Immature natural killer cell (primary cell): ENCODE data around the gene PTPMT1. TPM values are rescaled to one million over a fixed set of nuclear protein-coding genes. Genes with fewer than 3 reads are reported as not detected.

Experiments
- DNase-seq, 3 donors: peaks; one replicate each; pipeline ENCODE4 v3.0.0; 2022; ENCODE audit warnings: mixed read lengths in 1 of 3
- H3K27ac Mint-ChIP-seq, 6 donors: one replicate each; pipeline ENCODE4 v1.8.0; 2020; ENCODE audit warnings: mixed read lengths in 6 of 6, mild to moderate bottlenecking in 5 of 6, inconsistent platforms in 4 of 6, moderate library complexity in 3 of 6
- H3K27me3 Mint-ChIP-seq, 3 donors: one replicate each; pipeline ENCODE4 v1.8.0; 2020 to 2021; ENCODE audit warnings: low read depth in 3 of 3, mild to moderate bottlenecking in 3 of 3, mixed read lengths in 3 of 3, moderate library complexity in 3 of 3, inconsistent platforms in 1 of 3
- H3K36me3 Mint-ChIP-seq, 3 donors: one replicate each; pipeline ENCODE4 v1.8.0; 2020; ENCODE audit warnings: mixed read lengths in 3 of 3, inconsistent platforms in 2 of 3, mild to moderate bottlenecking in 2 of 3
- H3K4me1 Mint-ChIP-seq, 2 donors: one replicate each; pipeline ENCODE4 v1.8.0; 2020; ENCODE audit warnings: inconsistent platforms in 2 of 2, mild to moderate bottlenecking in 2 of 2, mixed read lengths in 2 of 2, moderate library complexity in 1 of 2
- H3K4me3 Mint-ChIP-seq, 5 donors: one replicate each; pipeline ENCODE4 v1.8.0; 2020; ENCODE audit warnings: mild to moderate bottlenecking in 5 of 5, mixed read lengths in 5 of 5, inconsistent platforms in 3 of 5, moderate library complexity in 3 of 5
- H3K9me3 Mint-ChIP-seq, 6 donors: one replicate each; pipeline ENCODE4 v1.8.0; 2020; ENCODE audit warnings: mild to moderate bottlenecking in 6 of 6, mixed read lengths in 6 of 6, inconsistent platforms in 4 of 6, moderate library complexity in 3 of 6
- polyA plus RNA-seq, 3 donors: library from polyadenylated mRNA; unstranded; fragments of 300-500 nt; fragmentation: Illumina TruSeq; gene quantifications; one replicate each; pipeline ENCODE4 v1.2.3, GENCODE V29; 2021

PTPMT1 gene
- polyA plus RNA-seq, 3 donors from 2014 or later: 62.2 to 117 (median 80.2) TPM

DNA sequence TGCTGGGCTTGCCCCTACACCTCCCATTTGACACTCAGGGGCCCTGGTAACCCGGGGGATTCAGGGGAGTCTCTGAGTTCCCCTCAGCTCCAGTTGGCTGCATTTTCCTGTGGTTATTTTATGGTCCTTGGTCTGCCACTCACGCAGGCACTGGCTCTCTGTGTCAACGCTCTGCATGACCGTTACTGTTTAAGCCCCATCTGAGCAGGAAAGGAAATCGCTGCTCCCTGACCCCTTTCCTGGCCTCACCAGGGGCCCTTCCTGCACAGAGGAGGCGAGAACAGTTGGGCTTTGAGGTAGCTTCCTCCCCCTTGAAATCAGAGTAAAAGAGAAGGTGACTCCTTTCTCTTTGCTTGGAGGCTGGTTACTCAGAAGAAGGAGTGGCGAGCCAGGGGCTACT is 26.4 kb downstream of the PTPMT1 start:
- Mint-ChIP-seq H3K27me3 (peaks cover 10 to 14% (median 14%) of the 10 kb centered on the region in 3 donors), H3K27ac (no peak overlapping the region), H3K4me1 (peaks cover 0 to 7% of the 10 kb centered on the region in 2 donors), H3K36me3 (no peaks in the 10 kb centered on the region), H3K4me3 (no peak overlapping the region), H3K9me3 (no peaks in the 10 kb centered on the region)
- DNase-seq: no peak

DNA sequence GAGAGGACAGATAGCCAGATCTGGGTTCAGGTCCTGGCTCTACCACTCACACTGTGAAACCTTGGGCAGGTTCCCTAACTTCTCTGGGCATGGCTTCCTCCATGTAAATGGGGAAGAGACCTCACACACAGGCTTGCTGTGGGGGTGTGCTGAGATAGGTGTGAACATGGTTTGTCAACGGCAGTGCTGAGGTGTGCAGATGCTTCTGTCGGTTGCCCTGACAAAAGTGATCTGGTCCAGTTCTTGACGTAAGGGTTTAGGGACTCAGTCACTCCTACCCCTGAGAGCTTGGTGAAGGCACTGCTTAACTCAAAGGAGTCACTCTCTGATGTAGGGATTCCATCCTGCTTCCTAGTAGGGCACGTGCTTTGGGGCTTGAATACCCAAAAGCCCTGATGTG is 26.9 kb downstream of the PTPMT1 start:
- peaks cover 10 to 14% (median 14%) of the 10 kb centered on the region in 3 donors for H3K27me3 Mint-ChIP-seq
- H3K27ac Mint-ChIP-seq: no peak overlapping the region
- H3K4me3 Mint-ChIP-seq: no peak overlapping the region
- H3K36me3 Mint-ChIP-seq: no peaks in the 10 kb centered on the region
- H3K9me3 Mint-ChIP-seq: no peaks in the 10 kb centered on the region
- peaks cover 0 to 7% of the 10 kb centered on the region in 2 donors for H3K4me1 Mint-ChIP-seq
- no peak for DNase-seq

DNA sequence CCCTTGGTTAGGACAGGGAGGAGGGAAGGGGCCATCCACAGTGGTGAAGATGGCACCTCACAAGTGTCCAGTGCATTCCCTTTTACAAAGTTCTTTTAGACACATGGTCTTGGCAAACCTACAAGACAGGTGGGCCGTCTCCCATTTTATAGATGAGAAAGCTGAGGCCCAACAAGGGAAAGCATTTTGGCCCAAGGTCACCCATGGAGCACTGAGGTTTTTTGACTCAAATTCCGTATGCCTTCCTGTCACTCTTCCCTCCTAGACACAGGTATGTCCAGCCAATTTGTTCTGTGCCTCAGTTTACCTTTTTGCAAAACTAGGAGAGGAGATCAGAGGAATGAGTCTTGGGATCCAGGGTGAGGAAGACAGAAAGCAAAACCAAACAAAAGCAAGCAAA is 27.6 kb downstream of the PTPMT1 start:
- Mint-ChIP-seq H3K9me3 (no peaks in the 10 kb centered on the region), H3K27me3 (peaks cover 10 to 14% (median 12%) of the 10 kb centered on the region in 3 donors), H3K4me1 (peaks cover 0 to 7% of the 10 kb centered on the region in 2 donors), H3K4me3 (no peak overlapping the region), H3K36me3 (no peaks in the 10 kb centered on the region), H3K27ac (no peak overlapping the region)
- DNase-seq: no peak

DNA sequence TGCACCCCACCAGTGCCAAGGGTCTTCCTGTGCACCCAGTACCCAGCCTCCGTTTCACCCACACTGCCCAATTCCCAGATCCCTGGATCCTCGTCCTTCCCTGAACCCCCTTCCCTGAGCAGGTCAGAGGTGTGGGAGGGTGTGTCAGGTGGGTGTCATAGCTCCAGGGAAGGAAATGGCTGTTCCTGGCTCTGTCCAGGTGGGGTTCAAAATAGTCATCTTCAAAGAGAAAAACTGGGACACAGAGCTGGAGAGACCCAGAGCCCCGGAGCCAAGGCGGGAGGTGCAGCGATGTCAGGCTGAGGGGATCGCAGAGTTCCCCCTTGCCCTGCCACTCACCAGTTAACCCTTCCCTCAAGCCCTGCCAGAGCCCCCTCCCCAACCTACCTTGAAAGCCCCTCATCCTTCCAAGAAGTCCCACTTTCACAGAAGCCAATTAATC is 28.1 kb downstream of the PTPMT1 start:
- H3K4me1 Mint-ChIP-seq: peaks cover 0 to 7% of the 10 kb centered on the region in 2 donors
- peaks cover 10 to 14% (median 12%) of the 10 kb centered on the region in 3 donors for H3K27me3 Mint-ChIP-seq
- no peak for DNase-seq
- no peaks in the 10 kb centered on the region for H3K36me3 Mint-ChIP-seq
- no peaks in the 10 kb centered on the region for H3K9me3 Mint-ChIP-seq
- H3K4me3 Mint-ChIP-seq: no peak overlapping the region
- no peak overlapping the region for H3K27ac Mint-ChIP-seq

DNA sequence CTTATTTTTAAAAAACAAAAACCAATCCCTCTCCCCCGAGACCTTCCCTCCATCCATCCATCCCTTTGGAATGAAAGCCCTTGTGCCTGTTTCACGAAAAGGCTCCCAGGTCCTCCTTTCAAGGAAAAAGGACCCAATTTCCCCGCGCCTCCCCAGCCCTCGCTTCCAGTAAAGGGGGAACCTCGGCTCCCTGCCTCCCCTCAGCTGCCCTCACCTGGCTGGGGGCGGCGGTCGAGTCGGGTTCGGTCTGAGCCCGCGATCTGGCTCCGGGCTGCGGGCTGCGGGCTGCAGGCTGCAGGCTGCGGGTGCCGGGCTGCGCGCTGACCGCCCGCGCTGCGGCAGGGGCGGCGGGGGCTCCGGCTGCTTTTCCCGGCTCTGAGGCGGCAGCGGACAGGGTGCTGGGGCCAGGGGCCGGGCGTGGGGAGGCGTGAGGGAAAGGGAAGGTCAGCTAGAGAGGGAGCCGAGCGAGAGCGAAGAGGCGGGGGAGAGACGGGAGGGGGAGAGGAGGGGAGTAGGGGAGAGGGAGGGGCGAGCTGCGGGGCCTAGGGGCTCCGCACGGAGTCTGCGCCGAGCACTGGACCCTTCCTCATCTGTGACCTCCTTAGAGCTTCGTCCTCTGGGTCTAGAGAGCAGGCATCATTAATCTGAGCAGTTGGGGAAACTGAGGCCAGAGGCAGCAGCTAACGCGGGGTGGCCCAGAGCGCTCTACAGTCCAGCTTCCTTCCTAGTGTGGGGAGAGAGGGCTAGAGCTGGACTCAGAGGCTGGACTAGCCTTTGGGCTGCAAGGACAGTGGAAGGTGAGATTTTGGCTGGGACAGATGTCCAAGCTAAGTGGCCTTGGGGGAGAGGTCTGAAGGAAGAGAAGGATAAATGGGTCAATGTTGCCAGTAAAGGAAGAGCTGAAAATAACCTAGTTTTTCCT is 28.8 kb downstream of the PTPMT1 start, which contains the start of gene C1QTNF4:
Gene C1QTNF4, minus strand, starts transcription at position 478 of the 922 bp plus-strand sequence. CDS start 3,601 bp downstream, outside the sequence.
- Mint-ChIP-seq H3K36me3 (peaks cover 2 to 3% (median 2%) of the 10 kb centered on the region in 3 donors), H3K9me3 (no peaks in the 10 kb centered on the region), H3K4me1 (peaks cover 0 to 7% of the 10 kb centered on the region in 2 donors), H3K4me3 (no peak within 1 kb of the TSS), H3K27me3 (peaks cover 10 to 14% (median 12%) of the 10 kb centered on the region in 3 donors), H3K27ac (no peak within 1 kb of the TSS)
- DNase-seq: no peak

DNA sequence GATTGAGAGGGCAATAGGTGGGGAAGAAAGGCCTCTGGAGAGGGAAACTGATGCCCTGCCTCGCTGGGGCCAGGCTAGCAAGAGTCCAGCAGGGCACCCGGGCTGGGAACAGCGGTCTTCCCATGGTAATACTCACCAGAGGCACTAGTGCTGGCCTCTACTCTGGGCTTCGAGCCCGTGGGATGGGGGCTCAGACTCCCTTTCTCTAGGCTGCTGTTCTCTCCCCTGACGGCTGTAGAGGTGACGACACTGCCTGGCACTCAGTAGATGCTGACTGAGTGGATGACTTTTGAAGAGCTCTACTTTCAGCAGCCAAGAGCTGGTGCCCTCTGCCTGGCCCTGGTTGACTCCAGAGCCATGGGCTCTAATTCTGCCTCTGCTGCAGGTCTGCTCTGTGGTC is 29.6 kb downstream of the PTPMT1 start:
- Mint-ChIP-seq H3K27ac (no peak overlapping the region), H3K27me3 (peaks cover 10 to 17% (median 12%) of the 10 kb centered on the region in 3 donors), H3K4me1 (peaks cover 0 to 7% of the 10 kb centered on the region in 2 donors), H3K4me3 (no peak overlapping the region), H3K36me3 (peaks cover 4 to 6% (median 4%) of the 10 kb centered on the region in 3 donors), H3K9me3 (no peaks in the 10 kb centered on the region)
- no peak for DNase-seq

DNA sequence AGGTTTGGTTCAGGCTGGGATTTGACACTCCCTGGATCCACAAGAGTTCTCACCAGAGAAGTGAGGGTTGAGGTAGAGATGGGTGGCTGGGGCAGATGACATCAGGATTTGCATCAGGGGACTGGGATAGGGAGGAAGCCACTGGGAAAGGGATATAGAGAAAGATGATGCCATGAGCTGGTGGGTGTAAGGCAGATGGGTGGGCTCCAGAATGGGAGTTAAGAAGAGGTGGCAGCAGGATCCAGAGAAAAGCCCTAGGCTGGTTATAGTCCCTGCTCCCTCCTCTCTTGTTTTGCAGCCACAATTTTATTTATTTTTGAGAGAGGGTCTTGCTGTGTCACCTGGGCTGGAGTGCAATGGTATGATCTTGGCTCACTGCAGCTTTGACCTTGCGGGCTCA is 30.6 kb downstream of the PTPMT1 start:
- Mint-ChIP-seq H3K27ac (no peak overlapping the region), H3K27me3 (peaks cover 10 to 17% (median 12%) of the 10 kb centered on the region in 3 donors), H3K4me1 (peaks cover 0 to 7% of the 10 kb centered on the region in 2 donors), H3K36me3 (peaks cover 4 to 6% (median 4%) of the 10 kb centered on the region in 3 donors), H3K9me3 (no peaks in the 10 kb centered on the region), H3K4me3 (no peak overlapping the region)
- no peak for DNase-seq

DNA sequence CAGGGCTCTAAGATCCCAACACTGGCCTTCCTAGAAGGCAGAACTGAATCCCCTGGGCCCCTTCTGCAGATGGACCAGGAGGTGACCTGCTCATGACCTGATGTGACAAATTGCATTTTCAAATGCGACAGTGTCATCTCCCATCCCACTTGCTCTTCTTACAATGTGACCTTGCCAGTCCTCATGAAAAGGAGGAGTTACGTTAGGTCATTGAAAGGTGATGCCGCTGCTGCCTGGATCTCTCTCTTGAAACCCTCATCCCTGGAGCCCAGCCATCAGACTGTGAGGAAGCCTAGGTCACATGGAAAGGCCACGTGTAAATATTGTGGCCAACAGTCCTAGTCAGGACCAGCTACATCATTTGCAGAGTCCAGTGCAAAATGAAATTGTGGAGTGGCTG is 34.5 kb downstream of the PTPMT1 start:
- Mint-ChIP-seq H3K4me1 (no peaks in the 10 kb centered on the region), H3K36me3 (peaks cover 4 to 6% (median 4%) of the 10 kb centered on the region in 3 donors), H3K27ac (no peak overlapping the region), H3K9me3 (no peaks in the 10 kb centered on the region), H3K27me3 (peaks cover 0 to 10% (median 3%) of the 10 kb centered on the region in 3 donors), H3K4me3 (no peak overlapping the region)
- DNase-seq: no peak

DNA sequence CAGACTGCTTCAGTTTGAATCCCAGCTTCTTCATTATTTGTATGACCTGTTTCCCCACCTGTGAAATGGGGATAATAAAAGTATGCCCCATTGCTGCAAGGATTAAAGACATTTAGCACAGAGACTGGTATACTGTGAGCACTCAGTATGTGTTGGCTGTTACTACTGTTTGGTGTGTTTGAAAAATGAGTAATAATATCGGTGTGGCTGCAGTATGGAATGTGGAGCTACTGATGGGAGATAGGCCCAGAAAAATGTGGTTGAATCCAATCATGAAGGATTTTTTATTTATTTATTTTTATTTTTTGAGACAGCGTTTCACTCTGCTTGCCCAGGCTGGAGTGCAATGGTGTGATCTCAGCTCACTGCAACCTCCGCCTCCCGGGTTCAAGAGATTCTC is 37.9 kb downstream of the PTPMT1 start:
- Mint-ChIP-seq H3K4me1 (no peaks in the 10 kb centered on the region), H3K36me3 (peaks cover 4 to 19% (median 18%) of the 10 kb centered on the region in 3 donors), H3K9me3 (no peaks in the 10 kb centered on the region), H3K27me3 (peaks cover under 1 to 5% (median 2%) of the 10 kb centered on the region in 3 donors), H3K27ac (no peak overlapping the region), H3K4me3 (no peak overlapping the region)
- DNase-seq: no peak

DNA sequence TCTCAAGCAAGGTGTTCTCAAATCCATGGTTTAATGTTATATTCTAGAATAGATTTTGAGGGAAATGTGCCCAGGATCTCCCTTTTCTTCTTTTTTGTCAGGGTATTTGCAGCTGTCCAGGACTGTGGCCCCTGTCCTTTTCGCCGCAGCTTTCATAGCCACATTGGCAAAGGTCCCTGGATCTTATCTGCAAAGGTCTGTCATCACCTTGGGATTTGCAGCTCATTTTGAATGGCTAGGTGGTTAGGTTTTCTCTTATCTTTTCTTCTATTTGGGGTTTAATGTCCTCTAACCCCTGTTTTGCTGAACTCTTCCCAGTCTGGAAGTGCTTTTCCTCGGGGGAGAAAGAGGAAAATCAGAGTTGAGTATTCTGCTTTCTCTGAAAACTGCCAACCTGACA is 40.5 kb downstream of the PTPMT1 start:
- Mint-ChIP-seq H3K27me3 (peaks cover 2 to 3% (median 2%) of the 10 kb centered on the region in 3 donors), H3K9me3 (no peaks in the 10 kb centered on the region), H3K27ac (no peak overlapping the region), H3K36me3 (peaks cover 7 to 29% (median 26%) of the 10 kb centered on the region in 3 donors), H3K4me3 (no peak overlapping the region), H3K4me1 (peaks cover 0 to 6% of the 10 kb centered on the region in 2 donors)
- no peak for DNase-seq

DNA sequence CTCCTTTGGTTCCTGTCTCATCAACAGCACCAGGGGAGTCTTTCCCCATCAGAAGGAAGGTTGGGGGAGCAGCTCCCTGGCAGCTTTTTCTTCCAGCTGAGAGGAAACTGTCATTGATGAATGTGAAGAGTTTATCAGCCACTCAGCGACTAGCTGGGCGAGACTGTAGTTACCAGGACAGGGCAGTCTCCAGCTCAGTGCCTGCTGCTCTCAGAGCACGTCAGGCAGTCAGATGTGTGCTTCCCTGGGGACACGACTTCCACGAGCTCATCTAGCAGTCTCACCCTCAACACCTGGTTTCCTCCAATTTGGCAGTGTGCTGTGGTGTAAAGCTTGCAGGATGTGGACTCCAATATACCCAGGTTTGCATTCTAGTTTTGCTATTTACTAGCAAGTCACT is 41.3 kb downstream of the PTPMT1 start:
- Mint-ChIP-seq H3K36me3 (peaks cover 10 to 37% (median 30%) of the 10 kb centered on the region in 3 donors), H3K9me3 (no peaks in the 10 kb centered on the region), H3K4me3 (no peak overlapping the region), H3K27me3 (peaks cover 2 to 5% (median 3%) of the 10 kb centered on the region in 3 donors), H3K27ac (no peak overlapping the region), H3K4me1 (peaks cover 0 to 6% of the 10 kb centered on the region in 2 donors)
- no peak for DNase-seq

DNA sequence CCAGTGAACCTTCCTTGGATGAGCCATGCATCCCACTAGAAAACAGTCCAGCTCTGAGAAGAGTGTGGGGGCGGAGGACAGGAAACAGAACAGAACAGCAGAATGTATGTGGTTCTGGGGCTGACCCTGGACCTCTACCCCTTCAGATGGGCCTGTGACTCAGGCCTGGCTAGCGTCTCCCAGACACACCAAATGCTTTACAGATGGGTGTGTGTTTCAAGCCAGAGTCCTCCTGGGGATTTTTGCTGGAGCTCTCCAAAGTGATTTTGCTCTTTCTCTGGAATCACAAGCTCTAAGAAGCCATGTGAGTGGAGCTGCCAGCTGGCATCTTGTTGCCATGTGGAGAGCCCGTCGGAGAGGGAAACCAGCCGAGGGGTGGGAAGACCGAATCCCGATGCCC is 42.0 kb downstream of the PTPMT1 start:
- Mint-ChIP-seq H3K36me3 (peaks cover 11 to 37% (median 30%) of the 10 kb centered on the region in 3 donors), H3K27ac (no peak overlapping the region), H3K4me1 (peaks cover 0 to 6% of the 10 kb centered on the region in 2 donors), H3K27me3 (peaks cover 2 to 3% (median 3%) of the 10 kb centered on the region in 3 donors), H3K4me3 (no peak overlapping the region), H3K9me3 (no peaks in the 10 kb centered on the region)
- no peak for DNase-seq

DNA sequence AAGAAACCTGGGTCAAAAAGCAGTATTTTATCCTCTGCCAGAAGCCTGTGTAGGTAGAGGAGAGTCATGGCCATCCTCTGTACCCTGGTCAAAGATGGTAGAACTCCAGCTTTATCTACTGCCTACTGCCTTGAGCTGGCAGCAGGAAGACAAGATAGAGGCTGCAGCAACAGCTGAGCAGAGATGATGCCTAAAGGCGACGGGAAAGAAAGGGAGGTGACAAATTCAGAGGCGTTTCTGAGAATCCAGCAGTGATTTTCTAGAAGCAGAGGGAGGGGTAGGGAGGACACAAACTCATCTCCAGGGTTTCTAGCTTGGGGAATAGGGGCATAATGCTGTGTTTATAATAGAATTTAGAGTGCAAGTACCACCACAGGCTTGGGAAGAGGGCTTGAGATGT is 44.3 kb downstream of the PTPMT1 start:
- peaks cover 2 to 5% (median 3%) of the 10 kb centered on the region in 3 donors for H3K27me3 Mint-ChIP-seq
- peaks cover 11 to 42% (median 30%) of the 10 kb centered on the region in 3 donors for H3K36me3 Mint-ChIP-seq
- no peak for DNase-seq
- H3K9me3 Mint-ChIP-seq: no peaks in the 10 kb centered on the region
- no peak overlapping the region for H3K4me3 Mint-ChIP-seq
- peaks cover 0 to 6% of the 10 kb centered on the region in 2 donors for H3K4me1 Mint-ChIP-seq
- H3K27ac Mint-ChIP-seq: no peak overlapping the region

DNA sequence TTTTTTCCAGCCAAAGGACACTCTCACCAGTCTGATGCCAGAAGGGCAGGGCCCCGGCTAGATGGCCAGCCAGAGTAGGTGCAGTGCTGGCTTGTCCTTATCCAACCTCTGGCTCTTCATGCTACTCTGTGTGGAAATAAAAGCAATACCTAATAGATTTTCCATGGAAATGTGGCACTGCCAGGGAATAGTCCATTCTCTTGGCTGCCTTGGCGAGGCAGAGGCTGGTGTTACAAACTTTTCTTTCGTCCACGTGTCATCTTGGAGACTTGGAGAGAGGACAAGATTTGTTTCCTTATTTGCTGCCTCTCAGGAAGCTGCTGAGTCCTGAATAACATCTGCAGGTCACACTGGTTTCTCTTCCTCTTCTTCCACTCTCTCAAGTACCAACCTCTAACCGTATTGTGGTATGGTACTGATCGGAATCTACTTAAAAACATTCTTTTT is 46.0 kb downstream of the PTPMT1 start:
- Mint-ChIP-seq H3K9me3 (no peaks in the 10 kb centered on the region), H3K27me3 (peaks cover 8 to 13% (median 8%) of the 10 kb centered on the region in 3 donors), H3K36me3 (peaks cover 11 to 37% (median 24%) of the 10 kb centered on the region in 3 donors), H3K4me1 (peaks cover 12 to 20% of the 10 kb centered on the region in 2 donors), H3K27ac (no peak overlapping the region), H3K4me3 (no peak overlapping the region)
- no peak for DNase-seq
